Measurements from ENCODE around the gene IL18R1. TPM values are rescaled to one million over a fixed set of nuclear protein-coding genes. Genes with fewer than 3 reads are reported as not detected.

Gene IL18R1, protein sequence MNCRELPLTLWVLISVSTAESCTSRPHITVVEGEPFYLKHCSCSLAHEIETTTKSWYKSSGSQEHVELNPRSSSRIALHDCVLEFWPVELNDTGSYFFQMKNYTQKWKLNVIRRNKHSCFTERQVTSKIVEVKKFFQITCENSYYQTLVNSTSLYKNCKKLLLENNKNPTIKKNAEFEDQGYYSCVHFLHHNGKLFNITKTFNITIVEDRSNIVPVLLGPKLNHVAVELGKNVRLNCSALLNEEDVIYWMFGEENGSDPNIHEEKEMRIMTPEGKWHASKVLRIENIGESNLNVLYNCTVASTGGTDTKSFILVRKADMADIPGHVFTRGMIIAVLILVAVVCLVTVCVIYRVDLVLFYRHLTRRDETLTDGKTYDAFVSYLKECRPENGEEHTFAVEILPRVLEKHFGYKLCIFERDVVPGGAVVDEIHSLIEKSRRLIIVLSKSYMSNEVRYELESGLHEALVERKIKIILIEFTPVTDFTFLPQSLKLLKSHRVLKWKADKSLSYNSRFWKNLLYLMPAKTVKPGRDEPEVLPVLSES
- 1.0 to 1.5 TPM (median 1.3 TPM) in 5 replicates for total RNA-seq (2022; extraction: Qiagen RNA extraction)

DNA sequence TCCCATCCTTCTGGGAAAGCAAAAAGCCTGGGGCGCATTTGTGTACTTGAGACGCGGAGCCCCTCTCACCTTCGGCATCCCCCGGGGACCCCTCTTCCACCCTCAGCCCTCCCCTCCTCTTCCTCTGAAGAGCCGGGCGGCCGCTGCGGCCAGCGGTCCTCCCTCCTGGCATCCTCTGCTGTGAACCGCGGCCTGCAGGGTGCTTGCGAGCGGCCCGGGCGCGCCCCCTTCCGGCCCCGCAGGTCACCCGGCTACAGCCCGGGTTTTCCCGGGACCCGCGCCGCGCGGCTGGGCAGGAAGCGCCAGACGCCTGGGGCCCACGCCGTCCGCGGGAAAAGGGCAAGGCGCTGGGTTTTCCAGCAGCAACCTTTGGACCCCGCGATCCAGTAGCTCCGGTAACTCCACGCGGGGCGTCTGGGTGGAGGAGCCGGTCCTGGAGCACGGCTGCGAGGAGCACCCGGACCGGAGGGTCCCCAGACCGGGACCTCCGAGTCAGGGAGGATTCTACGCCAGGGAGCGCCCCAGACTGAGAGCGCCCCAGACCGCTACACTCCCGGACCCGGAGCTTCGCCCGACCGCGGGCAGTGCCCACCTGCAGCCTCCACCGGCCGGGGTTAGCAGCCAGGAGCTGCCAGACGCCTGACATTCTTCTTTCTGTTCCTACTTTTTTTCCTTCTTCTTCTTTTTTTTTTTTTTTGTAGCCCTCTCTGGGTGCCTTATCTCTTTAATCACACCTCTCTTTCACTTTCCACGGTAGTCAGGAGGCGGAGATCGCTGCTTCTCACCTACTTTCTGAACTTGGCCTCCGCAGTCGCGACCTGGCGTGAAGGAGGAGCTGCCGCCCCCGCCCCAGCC, at the start of gene IL18R1:
Gene IL18R1, plus strand, starts transcription at position 271 of the 855 bp plus-strand sequence. CDS start 6,865 bp downstream, outside the sequence.

DNA sequence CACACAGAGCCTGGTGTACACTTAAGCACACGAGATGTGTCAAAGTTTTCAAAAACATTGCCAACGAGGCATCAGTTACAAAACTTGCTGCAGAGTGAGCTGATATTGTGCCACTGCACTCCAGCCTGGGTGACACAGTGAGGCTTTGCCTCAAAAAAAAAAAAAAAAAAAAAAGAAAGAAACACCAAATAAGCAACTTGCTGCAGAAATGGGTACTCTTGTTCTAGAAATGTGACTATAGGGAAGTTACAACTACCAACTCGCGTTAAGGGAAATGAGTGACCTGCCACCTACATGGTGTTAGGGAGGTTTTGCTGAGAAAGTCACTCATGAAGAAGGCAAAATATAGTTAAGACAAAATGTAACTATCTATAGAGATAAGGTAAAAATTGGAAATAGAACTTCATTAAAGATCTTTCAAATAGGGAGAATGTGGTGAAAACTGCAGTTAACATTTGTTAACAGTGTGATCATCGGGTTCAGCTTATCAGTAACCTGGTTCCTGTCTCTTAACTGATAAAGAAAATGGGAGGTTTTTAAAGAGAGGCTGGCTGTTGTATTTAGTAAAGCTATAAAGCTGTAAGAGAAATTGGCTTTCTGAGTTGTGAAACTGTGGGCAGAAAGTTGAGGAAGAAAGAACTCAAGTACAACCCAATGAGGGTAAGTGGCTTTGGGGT, 44.5 kb upstream of the IL18R1 start, which contains the start of gene IL1RL1:
Gene IL1RL1, plus strand, starts transcription at position 600 of the 677 bp plus-strand sequence. CDS start 26,702 bp downstream, outside the sequence.

DNA sequence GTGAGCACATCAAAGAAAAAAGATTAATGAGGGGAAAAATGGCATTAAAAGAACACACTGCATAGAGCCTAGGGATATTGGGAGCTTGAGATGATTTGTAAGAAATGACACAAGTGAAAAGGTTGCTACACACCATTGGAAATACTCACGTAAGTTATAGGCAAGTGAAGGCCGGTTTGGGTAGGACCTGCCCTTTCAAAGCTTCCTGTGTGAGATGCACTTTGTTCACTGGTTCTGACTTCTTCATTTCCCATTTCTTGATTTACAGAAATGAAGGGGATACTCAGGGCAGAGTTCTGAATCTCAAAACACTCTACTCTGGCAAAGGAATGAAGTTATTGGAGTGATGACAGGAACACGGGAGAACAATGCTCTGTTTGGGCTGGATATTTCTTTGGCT, 67.3 kb downstream of the IL18R1 start, which contains the start of gene IL18RAP:
Gene IL18RAP, plus strand, starts transcription at position 251 of the 400 bp plus-strand sequence. Its CDS starts 118 bp downstream, at position 369.

Other genes with a start within 250 kb of the IL18R1 start
- 35.9 to 52.2 TPM (median 43.5 TPM) in 5 replicates for gene IL1R1, start 213.1 kb upstream of the IL18R1 start, total RNA-seq (2022; extraction: Qiagen RNA extraction)
- gene IL1RL2, start 168.8 kb upstream of the IL18R1 start, total RNA-seq (2022; extraction: Qiagen RNA extraction): 0.07 TPM in 1 of 5 replicates, not detected in the others
- 0.77 to 1.6 TPM (median 1.1 TPM) in 5 replicates for gene IL1RL1, start 44.2 kb upstream of the IL18R1 start, total RNA-seq (2022; extraction: Qiagen RNA extraction)
- 0.11 to 0.15 TPM in 2 of 5 replicates, not detected in the others for gene IL18RAP, start 67.4 kb downstream of the IL18R1 start, total RNA-seq (2022; extraction: Qiagen RNA extraction)
- not detected in 5 replicates for gene SLC9A4, start 117.4 kb downstream of the IL18R1 start, total RNA-seq (2022; extraction: Qiagen RNA extraction)